ENCODE data around the gene GGA2. TPM values are rescaled to one million over a fixed set of nuclear protein-coding genes. Genes with fewer than 3 reads are reported as not detected.
A peak's percentile ranks its signal among the peaks of the same experiment; 100 is the strongest.

GGA2 gene, protein sequence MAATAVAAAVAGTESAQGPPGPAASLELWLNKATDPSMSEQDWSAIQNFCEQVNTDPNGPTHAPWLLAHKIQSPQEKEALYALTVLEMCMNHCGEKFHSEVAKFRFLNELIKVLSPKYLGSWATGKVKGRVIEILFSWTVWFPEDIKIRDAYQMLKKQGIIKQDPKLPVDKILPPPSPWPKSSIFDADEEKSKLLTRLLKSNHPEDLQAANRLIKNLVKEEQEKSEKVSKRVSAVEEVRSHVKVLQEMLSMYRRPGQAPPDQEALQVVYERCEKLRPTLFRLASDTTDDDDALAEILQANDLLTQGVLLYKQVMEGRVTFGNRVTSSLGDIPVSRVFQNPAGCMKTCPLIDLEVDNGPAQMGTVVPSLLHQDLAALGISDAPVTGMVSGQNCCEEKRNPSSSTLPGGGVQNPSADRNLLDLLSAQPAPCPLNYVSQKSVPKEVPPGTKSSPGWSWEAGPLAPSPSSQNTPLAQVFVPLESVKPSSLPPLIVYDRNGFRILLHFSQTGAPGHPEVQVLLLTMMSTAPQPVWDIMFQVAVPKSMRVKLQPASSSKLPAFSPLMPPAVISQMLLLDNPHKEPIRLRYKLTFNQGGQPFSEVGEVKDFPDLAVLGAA
- 26.5 and 29.0 TPM in 2 replicates for total RNA-seq (2014; rRNA removed)
- Bru-seq, nascent RNA: percentile 69 among the genes with signal in this experiment
- percentile 79 among the genes with signal in this experiment for BruChase-seq, experiment 1, labeled RNA remaining after a 6-hour chase
- percentile 80 among the genes with signal in this experiment for BruChase-seq, experiment 2, labeled RNA remaining after a 2-hour chase
- long read RNA-seq, full-length matches to known transcripts: 24 of 58 reads
- long read RNA-seq, partial matches to known transcripts: 7 of 58 reads
- long read RNA-seq, other reads (novel, unspliced or antisense): 27 of 58 reads

DNA sequence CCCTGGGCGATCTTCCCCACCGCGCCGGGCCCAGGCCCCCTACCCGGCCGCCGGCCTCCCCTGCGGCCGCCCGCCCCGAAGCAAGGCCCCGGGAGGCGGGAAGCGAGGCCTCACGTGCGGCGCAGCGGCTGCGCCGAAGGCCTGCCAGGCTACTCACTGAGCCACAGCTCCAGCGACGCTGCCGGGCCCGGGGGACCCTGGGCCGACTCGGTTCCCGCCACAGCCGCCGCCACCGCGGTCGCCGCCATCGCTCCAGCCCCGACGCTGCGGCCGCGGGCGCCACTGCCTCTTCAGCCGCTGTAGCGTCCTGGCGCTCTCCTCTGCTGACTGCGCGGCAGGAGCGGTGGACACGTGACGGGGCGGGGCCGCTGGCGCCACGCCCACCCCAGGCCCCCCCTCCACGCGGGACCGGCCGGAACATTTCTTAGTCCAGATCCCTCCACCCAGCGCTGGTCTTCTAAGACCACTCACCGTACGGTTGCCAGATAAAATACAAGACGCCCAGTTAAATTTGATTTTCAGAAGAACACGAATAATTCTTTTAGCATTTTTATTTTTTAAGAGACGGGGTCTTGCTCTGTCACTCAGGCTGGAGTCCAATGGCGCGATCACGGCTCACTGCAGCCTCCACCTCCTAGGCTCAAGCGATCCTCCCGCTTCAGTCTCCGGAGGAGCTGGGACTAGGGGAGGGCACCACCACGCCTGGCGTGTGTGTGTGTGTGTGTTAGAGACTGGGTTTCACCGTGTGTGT is at the start of gene GGA2:
Gene GGA2, minus strand, starts transcription at position 331 of the 751 bp plus-strand sequence. Its CDS starts 83 bp downstream, at position 248.
- BruUV-seq (replicated peaks): TSS peak; percentile 22
- Histone ChIP-seq H3F3A (ENCODE audit: low read length, unreplicated experiment) (no peaks in the 10 kb centered on the region), H4K20me1 (ENCODE audit: low read length) (peaks cover 27% of the 10 kb centered on the region; the same call in 1 of the 2 replicates), H3K4me3 (ENCODE audit: low read length) (peak within 1 kb of the TSS; percentile 80), H3K79me2 (ENCODE audit: low read length) (peaks cover 41% of the 10 kb centered on the region), H3K4me1 (ENCODE audit: insufficient read depth, low read length) (peaks cover 7% of the 10 kb centered on the region; the same call in 1 of the 2 replicates), H2AFZ (ENCODE audit: low read length) (peak within 1 kb of the TSS; percentile 89), H3K9me2 (replicated peaks; ENCODE audit: low read length) (no peaks in the 10 kb centered on the region), H3K9ac (ENCODE audit: low read length) (peak within 1 kb of the TSS; percentile 63), H3K4me2 (ENCODE audit: low read length) (peak within 1 kb of the TSS; percentile 91), H3K27me3 (ENCODE audit: low read length) (no peaks in the 10 kb centered on the region), H3K27ac (ENCODE audit: low read length) (no peak within 1 kb of the TSS), H3K36me3 (ENCODE audit: low read depth, low read length) (no peaks in the 10 kb centered on the region), H3K9me3 (ENCODE audit: low read length) (no peaks in the 10 kb centered on the region)
- peak; percentile 80 for ATAC-seq
- ChIA-PET POLR2A (ENCODE audit: unreplicated experiment) (interaction anchor here (0.6 kb wide), 1 partner anchor 85 kb away, joined by 4 read pairs; no protein-coding TSS in a partner anchor), CTCF (no interaction called here)
- TF ChIP-seq EZH2phosphoT487 (IDR thresholded peaks at IDR 0.05; ENCODE audit: borderline replicate concordance, low read length) (no peak), EZH2 (IDR thresholded peaks at IDR 0.05; ENCODE audit: low read length, unreplicated experiment) (no peak)
- TF ChIP-seq, protein P1, sequence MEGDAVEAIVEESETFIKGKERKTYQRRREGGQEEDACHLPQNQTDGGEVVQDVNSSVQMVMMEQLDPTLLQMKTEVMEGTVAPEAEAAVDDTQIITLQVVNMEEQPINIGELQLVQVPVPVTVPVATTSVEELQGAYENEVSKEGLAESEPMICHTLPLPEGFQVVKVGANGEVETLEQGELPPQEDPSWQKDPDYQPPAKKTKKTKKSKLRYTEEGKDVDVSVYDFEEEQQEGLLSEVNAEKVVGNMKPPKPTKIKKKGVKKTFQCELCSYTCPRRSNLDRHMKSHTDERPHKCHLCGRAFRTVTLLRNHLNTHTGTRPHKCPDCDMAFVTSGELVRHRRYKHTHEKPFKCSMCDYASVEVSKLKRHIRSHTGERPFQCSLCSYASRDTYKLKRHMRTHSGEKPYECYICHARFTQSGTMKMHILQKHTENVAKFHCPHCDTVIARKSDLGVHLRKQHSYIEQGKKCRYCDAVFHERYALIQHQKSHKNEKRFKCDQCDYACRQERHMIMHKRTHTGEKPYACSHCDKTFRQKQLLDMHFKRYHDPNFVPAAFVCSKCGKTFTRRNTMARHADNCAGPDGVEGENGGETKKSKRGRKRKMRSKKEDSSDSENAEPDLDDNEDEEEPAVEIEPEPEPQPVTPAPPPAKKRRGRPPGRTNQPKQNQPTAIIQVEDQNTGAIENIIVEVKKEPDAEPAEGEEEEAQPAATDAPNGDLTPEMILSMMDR (conservative IDR thresholded peaks at IDR 0.05; ENCODE audit: low read depth, low read length): no peak
- intact Hi-C loops (cut with micrococcal nuclease): loop anchor here (1.0 kb wide), 1 partner anchor 47 kb away; the partner anchor contains the start of genes EARS2 and UBFD1
- peak; percentile 70 for DNase-seq

DNA sequence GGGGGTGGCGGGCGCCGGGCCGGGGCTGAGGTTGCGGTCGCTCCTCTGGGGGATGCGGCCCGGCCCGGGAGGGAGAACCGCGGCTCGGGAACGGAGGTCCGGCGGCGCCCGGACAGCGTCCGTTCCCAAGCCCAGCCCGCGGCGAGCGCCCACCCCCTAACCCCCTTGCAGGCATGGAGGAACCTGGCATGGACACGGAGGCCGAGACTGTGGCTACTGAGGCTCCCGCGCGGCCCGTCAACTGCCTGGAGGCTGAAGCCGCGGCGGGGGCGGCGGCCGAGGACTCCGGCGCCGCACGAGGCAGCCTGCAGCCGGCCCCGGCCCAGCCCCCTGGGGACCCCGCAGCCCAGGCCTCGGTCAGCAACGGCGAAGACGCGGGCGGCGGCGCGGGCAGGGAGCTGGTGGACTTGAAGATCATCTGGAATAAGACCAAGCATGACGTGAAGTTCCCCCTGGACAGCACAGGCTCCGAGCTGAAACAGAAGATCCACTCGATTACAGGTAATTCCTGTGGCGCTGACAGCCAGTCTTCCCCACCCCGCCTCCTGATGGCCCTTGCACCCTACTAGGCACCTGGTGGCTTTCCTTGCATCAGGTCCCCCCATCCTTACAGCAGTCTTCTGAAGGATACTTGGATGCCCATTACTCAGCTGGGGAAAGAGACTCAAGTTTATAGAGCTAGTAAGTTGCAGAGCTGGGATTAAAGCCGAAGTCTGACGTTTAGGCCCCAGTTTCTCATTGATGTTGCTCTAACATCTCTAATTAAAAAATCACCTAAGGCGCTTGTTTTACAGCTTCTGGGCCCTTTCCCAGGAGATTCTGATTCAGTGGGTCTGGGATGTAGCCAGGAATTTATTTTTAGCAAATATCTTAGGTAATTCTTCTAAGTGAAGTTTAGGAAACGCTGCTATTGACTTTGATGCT is 47.7 kb upstream of the GGA2 start:
- Histone ChIP-seq H3K4me3 (ENCODE audit: low read length) (peak overlapping the region; percentile 96), H4K20me1 (ENCODE audit: low read length) (no peaks in the 10 kb centered on the region; the same call in 1 of the 2 replicates), H3K4me1 (ENCODE audit: insufficient read depth, low read length) (peaks cover 5% of the 10 kb centered on the region; the same call in 1 of the 2 replicates), H3K36me3 (ENCODE audit: low read depth, low read length) (peaks cover 24% of the 10 kb centered on the region), H3K79me2 (ENCODE audit: low read length) (peaks cover 43% of the 10 kb centered on the region), H3K4me2 (ENCODE audit: low read length) (peak overlapping the region; percentile 95), H2AFZ (ENCODE audit: low read length) (peak overlapping the region; percentile 83), H3K27me3 (ENCODE audit: low read length) (no peaks in the 10 kb centered on the region), H3K9ac (ENCODE audit: low read length) (peak overlapping the region; percentile 99), H3K27ac (ENCODE audit: low read length) (peak overlapping the region; percentile 95), H3F3A (ENCODE audit: low read length, unreplicated experiment) (no peaks in the 10 kb centered on the region), H3K9me3 (ENCODE audit: low read length) (no peaks in the 10 kb centered on the region), H3K9me2 (replicated peaks; ENCODE audit: low read length) (no peaks in the 10 kb centered on the region)
- ATAC-seq (peak; percentile 14), DNase-seq (peak; percentile 34)
- TF ChIP-seq EZH2phosphoT487 (IDR thresholded peaks at IDR 0.05; ENCODE audit: borderline replicate concordance, low read length) (no peak), EZH2 (IDR thresholded peaks at IDR 0.05; ENCODE audit: low read length, unreplicated experiment) (no peak)
- TF ChIP-seq, protein P1 (conservative IDR thresholded peaks at IDR 0.05; ENCODE audit: low read depth, low read length): no peak
- CTCF ChIA-PET: interaction anchor here (0.6 to 0.8 kb wide), 2 partner anchors 18 to 78 kb away, joined by 4 read pairs; no protein-coding TSS in a partner anchor
- intact Hi-C loops (cut with micrococcal nuclease): loop anchor here (1.0 to 2.0 kb wide), 3 partner anchors 17 to 171 kb away; partner anchors contain the start of gene GGA2
- POLR2A ChIA-PET (ENCODE audit: unreplicated experiment): interaction anchor here (0.5 to 1.0 kb wide), 3 partner anchors 18 to 100 kb away, joined by 3 to 6 read pairs (median 4); no protein-coding TSS in a partner anchor
- BruUV-seq (replicated peaks): no TSS peak
